ENCODE data around the gene CDC14A. TPM values are rescaled to one million over a fixed set of nuclear protein-coding genes. Genes with fewer than 3 reads are reported as not detected.
A peak's percentile ranks its signal among the peaks of the same experiment; 100 is the strongest.

Gene CDC14A
- total RNA-seq, 1 experiment from 2014 or later = 11.1 TPM

- no peak for TF ChIP-seq AFF4 (CRISPR knock-in tag; IDR thresholded peaks at IDR 0.05; ENCODE audit: borderline replicate concordance)
Measured at GRCh38 chr1:100383743-100384405, 31.6 kb downstream of the CDC14A start (continued).

- ChIA-PET POLR2A (no interaction called here), CTCF (interaction anchor here (1.1 kb wide), 1 partner anchor 72 kb away, joined by 4 read pairs; no protein-coding TSS in a partner anchor)
- H3K9me3 Mint-ChIP-seq = no peaks in the 10 kb centered on the region
- no peak for ATAC-seq
- peak overlapping the region; percentile 49; the same call in 1 of the 2 replicates for H3K27ac Mint-ChIP-seq
- no peaks in the 10 kb centered on the region for H3K27me3 Mint-ChIP-seq (ENCODE audit: low read depth)
- H3K4me3 Mint-ChIP-seq = no peak overlapping the region
- TF ChIP-seq NR3C1 (CRISPR knock-in tag; conservative IDR thresholded peaks at IDR 0.05; ENCODE audit: low read depth) = no peak
- TF ChIP-seq TP53 (CRISPR knock-in tag; IDR thresholded peaks at IDR 0.05) = no peak
- TF ChIP-seq ATF6 (CRISPR knock-in tag; IDR thresholded peaks at IDR 0.05) = no peak
- no peak for TF ChIP-seq ATF3 (CRISPR knock-in tag; conservative IDR thresholded peaks at IDR 0.05)
- no peak for TF ChIP-seq TCF7 (CRISPR knock-in tag; IDR thresholded peaks at IDR 0.05; ENCODE audit: low read depth)
- TF ChIP-seq MLX (CRISPR knock-in tag; IDR thresholded peaks at IDR 0.05) = no peak
- TF ChIP-seq RELA (CRISPR knock-in tag; IDR thresholded peaks at IDR 0.05; ENCODE audit: borderline replicate concordance) = no peak
- no peak for DNase-seq (ENCODE audit: low spot score)
- no peaks in the 10 kb centered on the region for H3K36me3 Mint-ChIP-seq
- peaks cover 18% of the 10 kb centered on the region for H3K4me1 Mint-ChIP-seq
Measured at GRCh38 chr1:100387209-100387608, 34.9 kb downstream of the CDC14A start.

- POLR2A ChIA-PET = no interaction called here
- ATAC-seq (no peak), DNase-seq (ENCODE audit: low spot score) (no peak)
- Mint-ChIP-seq H3K36me3 (no peaks in the 10 kb centered on the region), H3K9me3 (no peaks in the 10 kb centered on the region), H3K27me3 (ENCODE audit: low read depth) (no peaks in the 10 kb centered on the region), H3K27ac (peak overlapping the region; percentile 64; the same call in 1 of the 2 replicates), H3K4me3 (no peak overlapping the region), H3K4me1 (peaks cover 18% of the 10 kb centered on the region)
- CTCF ChIA-PET = interaction anchor here (1.1 kb wide), 1 partner anchor 72 kb away, joined by 4 read pairs; no protein-coding TSS in a partner anchor
- TF ChIP-seq ERG (CRISPR knock-in tag; IDR thresholded peaks at IDR 0.05) = no peak
- TF ChIP-seq AFF4 (CRISPR knock-in tag; IDR thresholded peaks at IDR 0.05; ENCODE audit: borderline replicate concordance) = no peak
- TF ChIP-seq MXD4 (CRISPR knock-in tag; IDR thresholded peaks at IDR 0.05; ENCODE audit: borderline replicate concordance) = no peak
- no peak for TF ChIP-seq ATF6 (CRISPR knock-in tag; IDR thresholded peaks at IDR 0.05)
- TF ChIP-seq OVOL2 (CRISPR knock-in tag; IDR thresholded peaks at IDR 0.05; ENCODE audit: borderline replicate concordance) = no peak
- no peak for TF ChIP-seq ZMAT4 (CRISPR knock-in tag; IDR thresholded peaks at IDR 0.05)
- TF ChIP-seq ZNF317 (CRISPR knock-in tag; IDR thresholded peaks at IDR 0.05; ENCODE audit: borderline replicate concordance, low read depth) = no peak
- no peak for TF ChIP-seq ZNF121 (CRISPR knock-in tag; IDR thresholded peaks at IDR 0.05)
- no peak for TF ChIP-seq TEAD1 (CRISPR knock-in tag; IDR thresholded peaks at IDR 0.05)
Measured at GRCh38 chr1:100387657-100388350, 35.5 kb downstream of the CDC14A start.
